Astrocyte of the cerebellum (primary cell): Measurements from ENCODE around the gene GXYLT2.
"Not testable (repeated sequence)": the region's sequence is repeated elsewhere in the genome, so short reads cannot be mapped to it uniquely, and the experiment has no call there.

ENCODE experiments used
- DNase-seq: peaks from one replicate; pipeline ENCODE4 v3.0.0-alpha.2; 2011; ENCODE audit warnings: low read depth
- H3K4me3 ChIP-seq: 2 replicates; pipeline ENCODE4 v1.5.1; 2011; ENCODE audit warnings: mild to moderate bottlenecking, low read depth, low read length, moderate library complexity
- CTCF ChIP-seq: IDR thresholded peaks from 2 replicates; pipeline ENCODE4 v1.5.1; 2012; ENCODE audit warnings: low read length, low read depth, moderate library complexity, mild to moderate bottlenecking; ENCODE audit errors: missing control alignments
- in situ Hi-C: cut with HindIII; loops from 2 replicates; pipeline ENCODE4 v1.10.0; 2017; ENCODE audit warnings: low sequenced_read_pairs

GXYLT2 gene

GRCh38 chr3:72919520-72919919 is 31.7 kb downstream of the GXYLT2 start:
- in situ Hi-C loops = no loop called here

GRCh38 chr3:72924055-72924454 is 36.2 kb downstream of the GXYLT2 start:
- TF ChIP-seq CTCF = peak; percentile 13
- DNase-seq = no peak

More at GRCh38 chr3:72919520-72919919, 31.7 kb downstream of the GXYLT2 start:
- no peak overlapping the region for H3K4me3 ChIP-seq
- TF ChIP-seq CTCF = no peak
- DNase-seq = no peak

GRCh38 chr3:72928781-72929735 is 41.2 kb downstream of the GXYLT2 start:
- DNase-seq, H3K4me3 ChIP-seq, in situ Hi-C loops: not testable (repeated sequence)

More at GRCh38 chr3:72924055-72924454, 36.2 kb downstream of the GXYLT2 start:
- H3K4me3 ChIP-seq = no peak overlapping the region
- in situ Hi-C loops = no loop called here

- H3K4me3 ChIP-seq = no peak overlapping the region
- TF ChIP-seq CTCF = no peak
- in situ Hi-C loops = no loop called here
- DNase-seq = no peak
Observed at GRCh38 chr3:72930754-72931153, 42.9 kb downstream of the GXYLT2 start.

GRCh38 chr3:72932416-72932815 is 44.6 kb downstream of the GXYLT2 start:
- TF ChIP-seq CTCF = no peak
- in situ Hi-C loops = no loop called here
- no peak for DNase-seq
- no peak overlapping the region for H3K4me3 ChIP-seq

- DNase-seq = peak; percentile 72
- no peak overlapping the region for H3K4me3 ChIP-seq
- peak; percentile 57 for TF ChIP-seq CTCF
- in situ Hi-C loops = no loop called here
Observed at GRCh38 chr3:72938471-72939265, 50.8 kb downstream of the GXYLT2 start.

GRCh38 chr3:72941245-72941644 is 53.4 kb downstream of the GXYLT2 start:
- in situ Hi-C loops = no loop called here

More at GRCh38 chr3:72941245-72941644, 53.4 kb downstream of the GXYLT2 start:
- DNase-seq = no peak
- no peak for TF ChIP-seq CTCF
- H3K4me3 ChIP-seq = no peak overlapping the region
